Measurements from ENCODE around the gene ZNF441.

ZNF441 gene

GRCh38 chr19:11798391-11799330 is 31.9 kb downstream of the ZNF441 start, which contains the start of gene ZNF491:
TSS of gene ZNF491 (plus strand) at chr19:11798523. CDS start at chr19:11805954, 7,431 bp downstream.
- Histone ChIP-seq H3K27ac (no peak within 1 kb of the TSS), H3K4me3 (ENCODE audit: low read depth, low read length) (peak within 1 kb of the TSS; percentile 82)

DNA sequence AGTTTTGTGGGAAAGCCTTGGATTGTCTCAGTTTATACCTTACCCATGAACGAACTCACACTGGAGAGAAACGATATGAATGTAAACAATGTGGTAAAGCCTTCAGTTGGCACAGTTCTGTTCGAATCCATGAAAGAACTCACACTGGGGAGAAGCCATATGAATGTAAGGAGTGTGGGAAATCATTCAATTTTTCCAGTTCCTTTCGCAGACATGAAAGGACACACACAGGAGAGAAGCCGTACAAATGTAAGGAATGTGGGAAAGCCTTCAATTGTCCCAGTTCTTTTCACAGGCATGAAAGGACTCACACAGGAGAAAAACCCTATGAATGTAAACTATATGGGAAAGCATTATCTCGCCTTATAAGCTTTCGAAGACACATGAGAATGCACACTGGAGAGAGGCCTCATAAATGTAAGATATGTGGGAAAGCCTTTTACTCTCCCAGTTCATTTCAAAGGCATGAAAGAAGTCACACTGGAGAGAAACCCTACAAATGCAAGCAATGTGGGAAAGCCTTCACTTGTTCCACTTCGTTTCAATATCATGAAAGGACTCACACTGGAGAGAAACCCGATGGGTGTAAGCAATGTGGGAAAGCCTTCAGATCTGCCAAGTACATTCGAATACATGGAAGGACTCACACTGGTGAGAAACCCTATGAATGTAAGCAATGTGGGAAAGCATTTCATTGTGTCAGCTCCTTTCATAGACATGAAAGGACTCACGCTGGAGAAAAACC is 39.7 kb downstream of the ZNF441 start:
- DNase-seq: no peak
- Histone ChIP-seq H3K27me3 (replicated peaks) (no peaks in the 10 kb centered on the region), H3K36me3 (replicated peaks) (peaks cover 9% of the 10 kb centered on the region), H3K4me3 (ENCODE audit: low read depth, low read length) (no peak overlapping the region), H3K27ac (no peak overlapping the region)
- TF ChIP-seq, protein P1, sequence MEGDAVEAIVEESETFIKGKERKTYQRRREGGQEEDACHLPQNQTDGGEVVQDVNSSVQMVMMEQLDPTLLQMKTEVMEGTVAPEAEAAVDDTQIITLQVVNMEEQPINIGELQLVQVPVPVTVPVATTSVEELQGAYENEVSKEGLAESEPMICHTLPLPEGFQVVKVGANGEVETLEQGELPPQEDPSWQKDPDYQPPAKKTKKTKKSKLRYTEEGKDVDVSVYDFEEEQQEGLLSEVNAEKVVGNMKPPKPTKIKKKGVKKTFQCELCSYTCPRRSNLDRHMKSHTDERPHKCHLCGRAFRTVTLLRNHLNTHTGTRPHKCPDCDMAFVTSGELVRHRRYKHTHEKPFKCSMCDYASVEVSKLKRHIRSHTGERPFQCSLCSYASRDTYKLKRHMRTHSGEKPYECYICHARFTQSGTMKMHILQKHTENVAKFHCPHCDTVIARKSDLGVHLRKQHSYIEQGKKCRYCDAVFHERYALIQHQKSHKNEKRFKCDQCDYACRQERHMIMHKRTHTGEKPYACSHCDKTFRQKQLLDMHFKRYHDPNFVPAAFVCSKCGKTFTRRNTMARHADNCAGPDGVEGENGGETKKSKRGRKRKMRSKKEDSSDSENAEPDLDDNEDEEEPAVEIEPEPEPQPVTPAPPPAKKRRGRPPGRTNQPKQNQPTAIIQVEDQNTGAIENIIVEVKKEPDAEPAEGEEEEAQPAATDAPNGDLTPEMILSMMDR (IDR thresholded peaks at IDR 0.05; ENCODE audit: low read depth, low read length, missing control alignments): no peak
- in situ Hi-C loops (cut with HindIII; ENCODE audit: low pct_ligation_motif_present, low sequenced_read_pairs): no loop called here

More at GRCh38 chr19:11798391-11799330, 31.9 kb downstream of the ZNF441 start, which contains the start of gene ZNF491:
- in situ Hi-C loops (cut with HindIII; ENCODE audit: low pct_ligation_motif_present, low sequenced_read_pairs): no loop called here
- TF ChIP-seq, protein P1 (IDR thresholded peaks at IDR 0.05; ENCODE audit: low read depth, low read length, missing control alignments): peak; percentile 26
- DNase-seq: peak; percentile 88
- Histone ChIP-seq H3K36me3 (replicated peaks) (no peaks in the 10 kb centered on the region), H3K27me3 (replicated peaks) (no peaks in the 10 kb centered on the region)

DNA sequence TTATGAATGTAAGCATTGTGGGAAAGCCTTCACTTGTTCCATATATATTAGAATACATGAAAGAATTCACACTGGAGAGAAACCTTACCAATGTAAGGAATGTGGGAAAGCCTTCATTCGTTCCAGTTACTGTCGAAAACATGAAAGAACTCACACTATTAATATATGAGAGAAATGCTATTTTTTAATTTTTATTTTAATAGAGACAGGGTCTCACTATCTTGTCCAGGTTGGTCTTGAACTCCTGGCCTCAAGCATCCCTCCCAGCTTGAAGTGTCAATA is 40.2 kb downstream of the ZNF441 start:
- DNase-seq: no peak
- Histone ChIP-seq H3K27me3 (replicated peaks) (no peaks in the 10 kb centered on the region), H3K36me3 (replicated peaks) (peaks cover 9% of the 10 kb centered on the region), H3K27ac (no peak overlapping the region), H3K4me3 (ENCODE audit: low read depth, low read length) (no peak overlapping the region)
- TF ChIP-seq, protein P1 (IDR thresholded peaks at IDR 0.05; ENCODE audit: low read depth, low read length, missing control alignments): no peak
- in situ Hi-C loops (cut with HindIII; ENCODE audit: low pct_ligation_motif_present, low sequenced_read_pairs): no loop called here

DNA sequence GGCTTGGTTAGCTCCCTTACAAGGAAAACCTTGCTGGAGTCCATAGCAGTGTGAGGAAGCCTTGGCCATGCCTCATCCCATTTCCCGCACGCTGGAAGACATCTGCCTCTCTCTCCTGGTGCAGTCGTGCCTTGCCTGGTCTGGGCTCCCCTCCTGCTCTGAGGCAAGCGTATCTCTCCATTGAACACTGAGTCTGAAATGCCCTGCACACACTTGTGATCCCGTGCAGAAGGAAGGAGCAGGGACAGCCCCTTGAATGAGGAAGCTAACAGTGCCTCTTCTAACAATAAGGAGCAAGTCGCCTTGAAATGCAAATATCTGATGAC is 46.9 kb downstream of the ZNF441 start:
- no peak overlapping the region for H3K27ac ChIP-seq
- no peaks in the 10 kb centered on the region for H3K36me3 ChIP-seq (replicated peaks)
- in situ Hi-C loops (cut with HindIII; ENCODE audit: low pct_ligation_motif_present, low sequenced_read_pairs): no loop called here
- H3K4me3 ChIP-seq (ENCODE audit: low read depth, low read length): peak overlapping the region; percentile 91
- no peak for DNase-seq
- H3K27me3 ChIP-seq (replicated peaks): no peaks in the 10 kb centered on the region
- TF ChIP-seq, protein P1 (IDR thresholded peaks at IDR 0.05; ENCODE audit: low read depth, low read length, missing control alignments): no peak

GRCh38 chr19:11814029-11814699 is 47.4 kb downstream of the ZNF441 start, which contains the start of gene ZNF440:
TSS of gene ZNF440 (plus strand) at chr19:11814273. CDS start at chr19:11814448, 175 bp downstream.
- no peaks in the 10 kb centered on the region for H3K36me3 ChIP-seq (replicated peaks)
- no peaks in the 10 kb centered on the region for H3K27me3 ChIP-seq (replicated peaks)
- in situ Hi-C loops (cut with HindIII; ENCODE audit: low pct_ligation_motif_present, low sequenced_read_pairs): no loop called here
- peak within 1 kb of the TSS; percentile 32 for H3K27ac ChIP-seq
- TF ChIP-seq, protein P1 (IDR thresholded peaks at IDR 0.05; ENCODE audit: low read depth, low read length, missing control alignments): no peak
- H3K4me3 ChIP-seq (ENCODE audit: low read depth, low read length): peak within 1 kb of the TSS; percentile 91
- DNase-seq: peak; percentile 96

Data from brain microvascular endothelial cell (primary cell).